Activated gamma-delta T cell treated with anti-CD3 and anti-CD28 coated beads, Interleukin-2, amount 50 U/mL, for 16 hours (primary cell): ENCODE data around the gene FOLR2.

Experiments used
- DNase-seq: peaks from one replicate; pipeline ENCODE4 v3.0.0-alpha.2; 2020; ENCODE audit warnings: low read depth

The FOLR2 gene

GRCh38 chr11:72208281-72208680 lies 8.3 kb upstream of the FOLR2 start:
- no peak for DNase-seq

- no peak for DNase-seq
Observed at GRCh38 chr11:72209101-72209500, 7.5 kb upstream of the FOLR2 start.

GRCh38 chr11:72217841-72218240 lies 1.2 kb downstream of the FOLR2 start:
- DNase-seq, result no peak

- DNase-seq, result no peak
Observed at GRCh38 chr11:72218251-72218745, 1.7 kb downstream of the FOLR2 start.

GRCh38 chr11:72220696-72221363 lies 4.2 kb downstream of the FOLR2 start:
- DNase-seq, result no peak

- DNase-seq, result no peak
Observed at GRCh38 chr11:72221386-72222075, 4.9 kb downstream of the FOLR2 start.

- no peak for DNase-seq
Observed at GRCh38 chr11:72222106-72222891, 5.7 kb downstream of the FOLR2 start.

GRCh38 chr11:72222907-72223614 lies 6.5 kb downstream of the FOLR2 start:
- peak; percentile 93 for DNase-seq

- DNase-seq, result peak; percentile 30
Observed at GRCh38 chr11:72223615-72224563, 7.3 kb downstream of the FOLR2 start.

- DNase-seq, result no peak
Observed at GRCh38 chr11:72224564-72225410, 8.2 kb downstream of the FOLR2 start, which contains the start of gene INPPL1. TSS of gene INPPL1 (plus strand) at chr11:72224767. CDS start at chr11:72224985, 218 bp downstream.

GRCh38 chr11:72225411-72225951 lies 8.9 kb downstream of the FOLR2 start:
- no peak for DNase-seq

GRCh38 chr11:72226701-72227100 lies 10.1 kb downstream of the FOLR2 start:
- no peak for DNase-seq

- no peak for DNase-seq
Observed at GRCh38 chr11:72227316-72228228, 11.0 kb downstream of the FOLR2 start.

GRCh38 chr11:72228229-72228843 lies 11.7 kb downstream of the FOLR2 start:
- DNase-seq, result no peak

- DNase-seq, result no peak
Observed at GRCh38 chr11:72228844-72229231, 12.2 kb downstream of the FOLR2 start.

- no peak for DNase-seq
Observed at GRCh38 chr11:72229336-72229924, 12.8 kb downstream of the FOLR2 start.

GRCh38 chr11:72229925-72230763 lies 13.6 kb downstream of the FOLR2 start:
- DNase-seq, result no peak
